ENCODE data around the gene TMOD2.

DNA sequence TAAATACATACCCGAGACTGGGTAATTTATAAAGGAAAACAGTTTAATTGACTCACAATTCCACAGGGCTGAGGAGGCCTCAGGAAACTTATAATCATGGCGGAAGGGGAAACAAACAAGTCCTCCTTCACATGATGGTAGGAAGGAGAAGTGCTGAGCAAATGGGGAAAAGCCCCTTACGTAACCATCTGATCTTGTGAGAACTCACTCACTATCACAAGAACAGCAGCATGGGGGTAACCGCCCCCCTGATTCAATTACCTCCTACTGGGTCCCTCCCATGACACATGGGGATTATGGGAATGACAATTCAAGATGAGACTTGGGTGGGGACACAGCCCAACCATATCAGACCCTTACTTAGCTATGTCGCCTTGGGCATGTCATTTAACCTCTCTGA is 42.4 kb upstream of the TMOD2 start:
- TF ChIP-seq KDM1A (IDR thresholded peaks at IDR 0.05; ENCODE audit: borderline replicate concordance, low read length) (no peak), RAD21 (IDR thresholded peaks at IDR 0.05 in 1 of 2, conservative IDR thresholded peaks at IDR 0.05 in 1 of 2; ENCODE audit: low read depth in 2 of 2, low read length in 2 of 2) (no peak), CTCF (IDR thresholded peaks at IDR 0.05; ENCODE audit: control extremely low read depth in 1 of 3, insufficient read depth in 1 of 3, low read depth in 1 of 3, low read length in 3 of 3) (no peak), SAP30 (IDR thresholded peaks at IDR 0.05; ENCODE audit: insufficient read depth, insufficient replicate concordance, low read length) (no peak), POLR2A (IDR thresholded peaks at IDR 0.05; ENCODE audit: control extremely low read depth in 1 of 2, low read depth in 2 of 2, low read length in 2 of 2) (no peak), TEAD4 (IDR thresholded peaks at IDR 0.05; ENCODE audit: low read depth, low read length) (no peak), POLR2AphosphoS5 (IDR thresholded peaks at IDR 0.05; ENCODE audit: low read depth, low read length) (no peak), SRF (IDR thresholded peaks at IDR 0.05; ENCODE audit: low read depth, low read length) (no peak), SIN3A (conservative IDR thresholded peaks at IDR 0.05 in 1 of 2, IDR thresholded peaks at IDR 0.05 in 1 of 2; ENCODE audit: low read depth in 1 of 2, low read length in 2 of 2) (no peak), NRF1 (IDR thresholded peaks at IDR 0.05; ENCODE audit: low read depth, low read length) (no peak)

All from H1 (cell line).